Right hindlimb (tissue), 1 donor: Measurements from ENCODE around the gene LRRC15.

Experiments
- DNase-seq: peaks from one replicate; pipeline ENCODE4 v3.0.0-alpha.2; 2018

Gene LRRC15

DNA sequence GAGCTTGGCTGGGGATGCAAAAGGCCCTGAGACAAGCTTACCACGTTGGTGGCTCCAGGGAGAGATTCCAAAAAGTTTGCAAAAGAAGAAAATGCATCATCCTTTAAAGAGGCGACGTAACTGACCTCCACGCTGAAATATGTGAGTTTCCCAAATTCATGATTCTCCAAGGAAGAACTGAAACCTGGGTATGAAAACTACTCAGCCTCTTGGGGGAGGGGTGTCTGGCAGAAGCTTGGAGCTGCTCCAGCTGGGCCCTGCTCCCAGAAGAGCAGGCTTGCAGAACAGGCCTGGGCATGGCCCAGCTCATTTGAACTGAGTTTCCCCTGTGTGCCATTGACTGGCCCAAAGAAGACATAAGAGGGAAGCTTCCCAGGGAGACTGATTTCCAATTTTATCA, 39.0 kb downstream of the LRRC15 start:
- DNase-seq, result no peak

DNA sequence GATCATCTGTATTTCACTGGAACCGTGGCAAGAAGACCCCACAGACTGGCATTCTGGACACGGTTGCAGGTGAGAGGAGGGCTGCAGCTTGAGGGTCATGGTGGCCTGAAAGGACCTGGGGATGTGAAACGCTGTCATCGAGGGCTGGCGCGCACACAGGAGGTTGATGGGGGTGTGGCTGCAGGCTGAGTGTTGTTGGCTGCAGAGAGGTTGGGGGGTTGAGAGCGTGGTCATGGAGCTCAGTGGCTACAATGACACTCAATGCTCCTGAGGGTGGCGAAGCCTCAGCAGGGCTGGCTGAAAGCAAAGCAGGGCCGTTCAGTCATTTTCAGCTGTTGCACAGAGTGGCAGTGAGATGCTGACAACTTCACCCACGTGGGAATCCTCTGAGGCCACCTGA, 39.4 kb downstream of the LRRC15 start:
- peak; percentile 17 for DNase-seq

DNA sequence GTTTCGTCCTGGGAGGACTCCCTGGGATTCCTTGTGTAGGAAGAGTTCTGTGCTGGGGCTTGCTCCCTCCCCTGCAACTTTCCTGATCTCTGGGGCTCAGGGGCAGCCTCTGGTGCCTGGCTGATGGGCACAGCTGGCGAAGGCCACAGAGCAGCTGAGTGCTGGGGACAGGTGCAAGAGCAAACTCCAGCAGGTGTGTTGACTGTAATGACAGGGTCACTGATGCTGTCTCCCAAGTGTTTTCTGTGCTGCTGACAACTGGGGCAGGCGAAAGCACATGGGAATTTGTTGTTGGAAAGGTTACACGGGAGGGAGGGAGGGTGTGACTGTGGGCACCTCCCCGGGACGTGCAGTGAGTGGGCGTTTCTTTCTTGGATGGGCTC, 40.0 kb downstream of the LRRC15 start:
- peak; percentile 68 for DNase-seq

DNA sequence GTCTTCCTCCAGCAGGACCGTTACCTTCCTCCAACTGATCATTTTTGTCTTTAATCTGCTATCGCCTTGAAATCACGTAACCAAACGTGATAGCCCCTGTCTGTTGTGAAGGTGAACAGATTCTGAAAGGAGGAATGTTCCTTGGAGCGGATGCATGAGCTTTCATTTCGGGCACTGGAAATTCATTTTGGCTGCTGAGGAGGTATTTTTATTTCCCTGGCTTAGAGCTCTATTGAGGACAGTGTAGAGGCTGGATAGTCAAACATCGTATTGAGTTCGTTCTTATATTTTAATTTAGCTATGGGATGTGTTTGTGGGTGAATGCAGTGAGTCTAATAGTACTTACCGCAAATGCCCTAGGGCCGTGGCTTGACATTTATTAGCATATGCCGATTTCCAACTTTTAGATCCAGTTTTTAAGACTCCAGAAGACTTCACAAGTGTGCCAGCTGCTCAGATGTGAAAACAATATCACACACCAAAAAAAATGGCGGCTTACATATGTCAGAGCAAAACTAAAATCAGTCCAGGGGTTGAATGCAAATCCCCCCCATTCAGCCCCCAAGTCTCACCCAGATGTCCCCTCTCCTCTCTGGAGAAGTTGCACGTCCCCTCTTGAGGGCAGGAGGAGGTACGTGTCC, 40.5 kb downstream of the LRRC15 start:
- peak; percentile 17 for DNase-seq

DNA sequence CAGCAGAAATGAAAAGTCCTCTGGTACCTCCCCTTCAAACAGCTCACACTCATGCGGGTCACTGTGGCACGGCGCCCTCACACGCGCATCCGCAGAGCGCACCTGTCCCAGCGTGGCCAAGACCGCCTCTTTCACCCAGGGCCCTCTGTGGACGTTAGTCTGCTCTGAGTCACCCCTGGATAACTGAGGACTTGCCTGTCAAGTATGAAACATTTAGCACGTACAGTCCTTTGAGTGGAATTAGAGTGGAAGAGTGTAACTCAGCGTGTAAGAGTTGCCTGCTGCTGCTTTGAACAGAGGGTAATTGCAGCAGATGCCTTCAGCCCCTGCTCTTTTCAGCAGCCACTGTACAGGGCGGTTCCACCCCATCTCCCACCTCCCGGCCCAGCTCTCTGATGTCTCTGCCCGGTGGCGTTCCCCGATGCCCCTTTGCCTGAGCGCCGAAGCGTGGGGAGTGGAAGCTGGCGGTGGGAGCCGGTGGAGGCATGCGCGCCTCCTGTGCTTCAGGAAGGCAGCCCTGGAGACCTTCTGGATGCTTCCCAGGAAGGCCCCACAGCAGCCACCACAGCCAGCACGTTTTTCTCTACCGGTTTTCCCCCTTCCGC, 41.4 kb downstream of the LRRC15 start:
- DNase-seq, result peak; percentile 61

DNA sequence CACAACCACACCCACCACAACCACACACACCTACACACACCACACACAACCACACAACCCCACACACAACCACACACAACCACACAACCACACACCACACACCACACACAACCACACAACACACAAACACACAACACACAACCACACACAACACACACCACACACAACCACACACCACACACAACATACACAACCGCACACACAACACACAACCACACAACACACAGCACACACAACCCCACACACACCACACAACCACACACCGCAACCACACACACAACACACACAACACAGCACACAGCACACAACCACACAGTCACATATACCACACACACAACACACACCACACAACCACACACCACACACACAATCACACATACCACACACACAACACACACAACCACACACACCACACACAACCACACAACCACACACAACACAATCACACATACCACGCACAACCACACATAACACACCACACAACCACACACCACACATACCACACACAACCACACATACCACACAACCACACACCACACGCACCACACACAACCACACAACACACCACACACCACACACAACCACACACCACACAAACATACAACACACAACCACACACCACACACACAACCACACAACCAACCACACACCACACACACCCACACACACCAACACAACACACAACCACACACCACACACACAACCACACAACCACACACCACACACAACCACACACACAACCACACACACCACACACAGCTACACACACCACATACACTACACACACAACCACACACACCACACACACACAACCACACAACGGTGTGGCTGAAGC, 42.1 kb downstream of the LRRC15 start:
- no peak for DNase-seq

DNA sequence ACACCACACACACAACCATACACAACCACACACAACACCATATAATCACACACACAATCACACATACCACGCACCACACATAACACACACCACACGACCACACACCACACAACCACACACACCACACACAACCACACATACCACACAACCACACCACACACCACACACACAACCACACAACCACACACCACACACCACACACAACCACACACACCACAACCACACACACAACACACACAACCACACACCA, 42.6 kb downstream of the LRRC15 start:
- DNase-seq, result no peak

DNA sequence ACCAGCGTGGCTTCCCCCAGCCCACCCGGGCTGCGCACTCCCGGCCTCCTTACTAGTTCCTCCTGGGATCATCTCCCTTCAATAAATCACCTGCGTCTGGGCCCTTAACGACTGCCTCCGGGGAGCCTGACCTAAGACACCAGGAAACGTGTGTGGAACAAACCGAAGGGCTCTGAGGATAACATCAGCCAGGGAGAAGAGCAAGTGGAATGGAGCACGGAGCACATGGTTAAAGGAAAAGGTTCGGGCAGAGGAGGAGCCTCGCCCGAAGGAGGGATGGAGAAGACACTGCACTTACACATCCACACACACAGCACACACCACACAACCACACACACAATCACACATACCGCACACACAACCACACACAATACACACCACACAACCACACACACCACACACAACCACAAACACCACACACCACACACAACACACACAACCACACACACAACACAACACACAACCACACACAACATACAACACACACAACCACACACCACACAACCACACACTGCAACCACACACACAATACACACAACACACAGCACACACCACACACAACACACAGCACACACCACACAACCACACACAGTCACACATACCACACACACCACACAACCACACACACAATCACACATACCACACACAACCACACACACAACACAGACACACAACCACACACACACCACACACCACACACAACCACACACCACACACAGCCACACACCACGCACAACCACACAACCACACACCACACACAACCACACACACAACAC, 43.2 kb downstream of the LRRC15 start:
- DNase-seq, result no peak

DNA sequence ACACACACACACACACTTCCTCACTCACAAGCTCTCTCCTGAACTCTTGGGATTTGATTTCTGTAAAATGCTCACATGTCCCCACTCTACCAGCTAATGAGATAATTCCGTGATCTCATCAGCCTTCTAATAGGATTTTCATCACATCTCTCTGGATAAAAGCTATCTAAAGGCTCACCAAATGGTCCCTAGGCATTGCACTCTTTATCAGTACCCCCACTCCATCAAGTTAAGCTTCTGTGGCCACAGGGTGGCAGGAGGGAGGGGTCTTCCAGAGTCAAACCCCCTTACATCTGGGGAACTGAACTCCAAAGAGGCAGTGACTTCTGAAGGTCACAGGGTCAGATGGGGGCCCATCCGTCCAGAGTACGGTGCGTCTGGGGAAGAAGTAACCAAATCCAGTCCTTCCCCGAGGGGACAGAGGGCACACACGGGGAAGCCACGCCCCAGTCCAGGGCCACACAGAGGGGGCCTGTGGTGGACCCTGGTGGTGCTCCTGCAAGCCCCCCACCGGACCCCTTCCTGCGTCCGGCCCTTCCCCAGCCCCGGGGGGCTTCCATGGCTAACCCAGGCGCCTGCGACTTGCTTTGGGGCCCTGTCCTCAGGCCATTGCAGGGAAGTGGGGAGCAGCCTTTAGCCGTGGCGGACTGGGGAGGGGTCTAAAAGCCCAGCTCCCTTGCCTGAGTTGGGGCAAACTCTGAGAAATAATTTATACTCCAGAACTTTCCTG, 44.0 kb downstream of the LRRC15 start:
- DNase-seq, result no peak

DNA sequence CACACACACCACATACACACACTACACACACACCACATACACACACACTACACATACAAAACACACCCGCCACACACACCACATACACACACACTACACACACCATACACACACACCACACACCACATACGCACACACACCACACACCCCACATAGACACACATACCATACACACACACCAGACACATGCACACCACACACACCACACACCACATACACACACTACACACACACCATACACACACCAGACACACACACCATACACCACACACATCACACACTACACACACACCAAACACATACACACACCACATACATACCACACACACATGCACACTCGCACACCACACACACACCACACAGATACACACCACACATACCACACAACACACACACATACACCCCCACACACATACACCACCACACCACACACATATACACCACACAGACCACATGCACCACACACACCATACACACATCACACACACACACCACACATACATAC, 44.7 kb downstream of the LRRC15 start:
- DNase-seq, result no peak

DNA sequence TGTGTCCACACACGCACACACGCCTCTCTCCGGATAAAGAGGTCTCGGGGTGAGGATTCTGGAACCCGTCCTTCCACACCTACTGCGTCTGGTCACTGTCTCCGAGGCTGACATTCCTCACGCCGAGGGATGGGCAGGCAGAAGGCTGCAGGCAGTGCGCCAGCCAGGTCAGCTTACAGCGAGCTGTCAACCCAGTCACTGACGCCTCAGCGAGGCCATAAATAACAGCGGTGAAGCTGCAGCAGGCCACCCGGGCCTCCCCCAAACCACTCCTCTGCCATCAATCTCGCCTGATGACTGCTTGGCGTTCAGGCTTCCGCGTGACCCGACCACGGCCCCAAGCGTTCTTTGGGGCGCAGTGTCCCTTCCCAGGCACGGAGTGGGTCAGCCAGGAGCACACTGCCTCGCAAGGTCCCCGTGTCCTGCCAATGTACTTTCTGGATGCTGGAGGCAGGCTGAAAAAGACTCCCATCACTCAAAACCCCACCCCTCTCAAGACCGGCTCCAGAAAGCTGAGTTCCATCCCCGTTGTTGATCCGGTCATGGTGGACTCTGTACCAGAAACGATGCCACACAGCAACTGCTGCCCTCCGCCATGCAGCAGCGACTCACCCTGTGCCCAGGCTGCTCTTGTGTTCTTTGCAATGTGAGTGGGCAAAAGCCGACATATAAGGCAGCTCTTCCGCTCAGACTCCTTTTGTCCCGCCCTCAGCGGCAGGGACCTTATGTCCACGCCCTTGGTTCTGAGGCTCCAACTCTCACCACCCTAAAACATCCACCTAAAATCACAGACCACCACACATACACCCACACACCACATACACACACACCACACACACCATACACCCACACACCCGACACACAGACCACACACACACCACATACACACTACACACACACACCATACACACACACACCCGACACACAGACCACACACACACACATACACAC, 45.5 kb downstream of the LRRC15 start:
- DNase-seq, result peak; percentile 80

DNA sequence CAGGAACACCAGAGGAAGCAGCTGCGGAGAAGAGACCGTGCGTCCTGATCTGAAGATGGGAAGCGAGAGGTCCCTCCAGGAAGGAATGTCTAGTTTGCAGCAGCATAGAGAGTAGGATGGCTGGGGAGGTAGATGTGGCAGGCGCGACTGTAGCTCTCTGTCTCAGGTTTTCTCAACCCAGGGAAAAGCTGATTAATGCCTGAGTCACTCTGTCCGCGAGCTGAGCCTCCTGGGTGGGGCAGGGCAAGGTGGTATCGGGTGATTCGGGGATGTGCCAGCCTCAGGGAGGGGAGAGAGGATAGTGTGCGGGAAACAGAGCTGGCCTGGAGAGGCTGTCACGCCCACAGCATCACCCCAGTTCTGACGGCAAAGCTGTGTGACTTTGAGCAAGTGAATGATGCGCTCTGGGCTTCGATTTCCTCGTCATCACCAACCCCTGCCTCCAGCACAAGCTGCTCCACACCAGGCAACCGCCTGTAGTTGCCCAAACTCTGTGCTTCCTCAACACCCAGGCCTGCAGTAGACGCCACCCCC, 46.8 kb downstream of the LRRC15 start:
- DNase-seq, result no peak

DNA sequence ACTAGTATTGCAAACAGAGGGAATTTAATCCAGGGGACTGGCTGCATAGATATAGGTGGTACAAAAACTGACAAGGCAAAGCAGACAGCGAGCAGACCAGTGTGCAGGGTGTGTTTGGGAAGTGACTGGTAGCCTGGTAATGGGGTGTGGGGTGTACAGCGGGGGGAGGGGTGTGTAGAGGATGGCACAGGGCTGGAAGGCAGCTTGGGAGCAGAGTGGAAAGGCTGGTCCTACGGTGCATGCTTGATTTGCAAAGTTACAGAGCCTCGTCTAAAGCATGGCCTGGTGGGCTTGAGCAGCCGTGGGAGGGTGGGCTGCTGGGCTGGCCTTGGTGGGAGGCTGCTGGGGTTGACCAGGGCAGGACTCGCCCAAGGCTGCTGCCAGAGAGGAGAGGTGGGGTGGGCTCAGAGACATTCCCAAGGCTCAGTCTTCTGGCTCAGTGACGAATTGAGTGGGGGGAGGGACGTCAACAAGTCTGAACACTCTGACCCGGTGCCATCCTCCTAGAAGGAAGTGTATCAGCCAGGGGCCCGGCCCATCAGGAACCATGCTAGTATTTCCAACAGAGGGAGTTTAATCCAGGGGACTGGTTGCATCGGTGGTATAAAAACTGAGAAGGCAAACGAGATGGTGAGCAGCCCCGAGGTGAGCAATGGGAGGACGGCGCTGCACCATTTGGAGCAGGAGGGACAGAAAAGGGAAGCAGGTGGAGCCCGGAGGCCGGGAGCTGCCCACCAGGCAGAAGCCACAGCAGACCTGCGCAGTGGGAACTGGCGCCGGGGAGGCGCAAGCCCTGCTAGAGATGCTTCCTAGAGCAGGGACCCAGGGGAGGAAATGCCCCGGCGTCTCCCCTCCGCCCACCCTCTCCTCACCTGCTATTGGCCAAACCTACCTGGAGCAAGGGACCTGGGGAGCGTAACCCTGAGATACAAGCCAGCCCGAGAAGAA, 47.6 kb downstream of the LRRC15 start:
- DNase-seq, result no peak

DNA sequence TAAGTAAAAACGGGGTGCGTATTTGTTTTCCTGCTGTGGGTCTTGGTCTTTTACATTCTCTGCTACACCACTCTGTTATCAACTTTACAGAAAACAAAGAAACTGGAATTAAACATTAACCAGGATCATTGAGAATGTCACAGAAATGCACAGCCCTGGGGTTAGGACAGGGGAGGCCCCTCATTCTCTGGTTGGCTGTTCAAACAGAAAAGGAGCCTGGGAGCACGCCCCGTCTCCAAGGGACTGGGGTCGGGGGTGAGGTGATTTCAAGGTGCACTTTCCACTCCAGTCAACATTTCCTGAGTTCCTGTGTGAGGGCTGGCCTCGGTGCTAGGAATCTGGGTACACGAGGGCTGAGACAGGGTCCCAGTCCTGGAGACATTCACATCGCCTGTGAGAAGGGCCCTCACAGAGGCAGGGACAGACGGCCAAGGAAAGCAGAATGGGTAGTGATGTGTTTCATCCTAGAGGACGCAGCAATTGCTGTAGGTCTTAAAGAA, 48.7 kb downstream of the LRRC15 start:
- no peak for DNase-seq

DNA sequence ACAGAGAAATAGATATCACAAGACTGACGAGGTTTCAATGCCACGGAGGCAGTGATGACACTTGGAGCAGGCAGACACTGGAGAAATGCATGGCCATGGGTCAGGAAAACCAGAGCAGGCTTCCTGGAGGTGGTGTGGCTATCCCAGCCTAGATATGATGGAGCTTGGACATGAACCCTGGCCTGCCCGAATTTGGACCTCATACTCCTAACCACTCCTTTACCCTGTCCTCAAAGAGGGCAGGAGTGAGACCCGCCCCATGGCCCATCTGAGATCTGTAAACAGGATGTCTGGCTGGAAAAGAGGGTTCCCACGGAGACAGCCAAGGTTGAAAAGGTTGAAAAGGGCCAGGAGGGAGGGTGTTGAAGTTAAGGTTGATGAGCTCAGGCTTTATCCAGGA, 49.4 kb downstream of the LRRC15 start:
- peak; percentile 17 for DNase-seq

DNA sequence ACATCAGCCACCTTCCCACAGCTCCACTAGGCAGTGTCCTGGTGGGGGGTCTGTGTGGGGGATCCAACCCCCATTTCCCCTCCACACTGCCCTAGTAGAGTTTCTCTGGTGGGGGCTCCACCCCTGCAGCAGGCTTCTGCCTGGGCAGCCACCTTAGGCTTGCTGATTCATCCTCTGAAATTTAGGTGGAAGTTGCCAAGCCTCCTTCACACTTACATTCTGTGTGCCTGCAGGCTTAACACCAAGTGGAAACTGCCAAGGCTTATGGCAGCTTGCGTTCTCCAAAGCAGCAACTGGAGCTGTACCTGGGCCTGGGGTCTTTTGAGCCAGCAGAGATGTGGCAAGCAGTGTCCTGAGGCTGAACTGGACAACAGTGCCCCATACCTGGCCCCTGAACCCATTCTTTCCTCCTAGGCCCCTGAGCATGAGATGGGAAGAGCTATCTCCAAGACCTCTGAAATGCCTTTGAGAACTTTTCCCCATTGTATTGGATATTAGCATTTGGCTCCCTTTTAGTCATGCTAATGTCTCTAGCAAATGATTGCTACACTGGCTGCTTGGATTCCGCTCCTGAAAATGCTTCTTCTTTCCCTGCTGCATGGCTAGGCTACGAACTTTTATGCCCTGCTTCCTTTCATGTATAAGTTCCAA, 50.9 kb downstream of the LRRC15 start:
- no peak for DNase-seq

DNA sequence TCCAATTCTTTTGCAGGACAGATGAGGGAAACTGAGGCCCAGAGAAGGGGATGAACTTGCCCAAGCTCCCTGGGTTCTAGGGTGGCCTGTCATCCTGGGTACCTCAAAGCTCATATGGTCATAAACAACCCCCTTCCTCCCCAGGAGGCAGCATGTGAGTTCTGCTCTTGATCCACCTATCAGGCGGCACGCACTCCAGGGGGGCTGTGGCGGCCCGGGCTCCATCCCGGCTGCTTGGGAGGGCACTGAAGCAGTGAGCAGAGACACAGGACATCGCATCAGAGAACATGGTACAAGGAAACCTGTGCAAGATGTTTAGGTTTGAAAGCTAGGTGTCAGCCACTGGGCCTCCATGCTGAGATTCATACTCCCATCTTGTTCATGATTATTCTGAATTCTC, 52.6 kb downstream of the LRRC15 start:
- no peak for DNase-seq

DNA sequence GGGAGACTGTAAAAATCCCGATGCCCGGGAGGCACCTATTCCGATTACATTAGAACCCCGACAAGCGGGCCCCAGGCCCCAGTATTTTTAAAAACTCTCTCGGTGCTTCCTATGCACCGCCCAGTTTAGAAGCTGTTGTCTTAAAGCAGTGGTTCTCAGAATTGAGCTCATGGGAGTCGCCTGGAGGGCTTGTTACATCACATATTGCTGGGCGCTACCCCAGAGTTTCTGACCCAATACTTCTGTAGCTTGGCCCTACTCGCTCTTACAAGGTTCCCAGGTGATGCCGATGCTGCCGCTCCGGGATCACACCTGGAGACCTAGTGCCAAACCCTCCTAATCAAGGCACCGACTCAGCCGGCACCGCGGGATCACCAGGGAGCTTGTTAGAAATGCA, 53.6 kb downstream of the LRRC15 start:
- no peak for DNase-seq
